KMS-11 (cell line): ENCODE measurements around the gene EML4.

Experiments
- H2AFZ ChIP-seq: fragments of 200-600 bp; sonication (generic); 2 replicates; pipeline ENCODE4 v1.6.1; 2016; ENCODE audit warnings: antibody characterized with exemption, mixed run types, low read depth
- H3K27ac ChIP-seq: fragments of 200-600 bp; sonication (generic); 2 replicates; pipeline ENCODE4 v1.6.1; 2016; ENCODE audit warnings: mild to moderate bottlenecking, mixed run types
- H3K27me3 ChIP-seq: fragments of 200-600 bp; sonication (generic); 2 replicates; pipeline ENCODE4 v1.6.1; 2017; ENCODE audit warnings: mild to moderate bottlenecking, low read depth, mixed run types, moderate library complexity; ENCODE audit not compliant: insufficient read depth
- H3K36me3 ChIP-seq: fragments of 200-600 bp; sonication (generic); 2 replicates; pipeline ENCODE4 v1.6.1; 2017; ENCODE audit warnings: mild to moderate bottlenecking, mixed run types; ENCODE audit not compliant: insufficient read depth
- H3K4me1 ChIP-seq: fragments of 200-600 bp; sonication (generic); 2 replicates; pipeline ENCODE4 v1.6.1; 2016; ENCODE audit warnings: mild to moderate bottlenecking, low read depth, mixed run types; ENCODE audit not compliant: poor library complexity, severe bottlenecking
- H3K4me2 ChIP-seq: fragments of 200-600 bp; sonication (generic); 2 replicates; pipeline ENCODE4 v1.7.0; 2016; ENCODE audit warnings: mild to moderate bottlenecking, mixed run types
- H3K4me3 ChIP-seq: fragments of 200-600 bp; sonication (generic); IDR thresholded peaks from 2 replicates; pipeline ENCODE4 v1.6.1; 2017; ENCODE audit warnings: low read depth, low read length, mixed read lengths; ENCODE audit not compliant: insufficient read depth
- H3K79me2 ChIP-seq: fragments of 200-600 bp; sonication (generic); 2 replicates; pipeline ENCODE4 v1.6.1; 2016; ENCODE audit warnings: low read depth, mixed run types; ENCODE audit not compliant: insufficient read depth
- H3K9ac ChIP-seq: fragments of 200-600 bp; sonication (generic); 2 replicates; pipeline ENCODE4 v1.6.1; 2016; ENCODE audit warnings: mild to moderate bottlenecking, mixed run types
- H4K20me1 ChIP-seq: fragments of 200-600 bp; sonication (generic); 2 replicates; pipeline ENCODE4 v1.6.1; 2016; ENCODE audit warnings: mild to moderate bottlenecking, mixed run types; ENCODE audit not compliant: insufficient read depth
- TF ChIP-seq, protein P1 (sequence below): fragments of 200-600 bp; sonication (generic); conservative IDR thresholded peaks from 2 replicates; pipeline ENCODE4 v1.6.1; 2017; ENCODE audit warnings: low read depth, mild to moderate bottlenecking, antibody characterized with exemption, low read length, moderate library complexity, mixed read lengths

EML4 gene

DNA sequence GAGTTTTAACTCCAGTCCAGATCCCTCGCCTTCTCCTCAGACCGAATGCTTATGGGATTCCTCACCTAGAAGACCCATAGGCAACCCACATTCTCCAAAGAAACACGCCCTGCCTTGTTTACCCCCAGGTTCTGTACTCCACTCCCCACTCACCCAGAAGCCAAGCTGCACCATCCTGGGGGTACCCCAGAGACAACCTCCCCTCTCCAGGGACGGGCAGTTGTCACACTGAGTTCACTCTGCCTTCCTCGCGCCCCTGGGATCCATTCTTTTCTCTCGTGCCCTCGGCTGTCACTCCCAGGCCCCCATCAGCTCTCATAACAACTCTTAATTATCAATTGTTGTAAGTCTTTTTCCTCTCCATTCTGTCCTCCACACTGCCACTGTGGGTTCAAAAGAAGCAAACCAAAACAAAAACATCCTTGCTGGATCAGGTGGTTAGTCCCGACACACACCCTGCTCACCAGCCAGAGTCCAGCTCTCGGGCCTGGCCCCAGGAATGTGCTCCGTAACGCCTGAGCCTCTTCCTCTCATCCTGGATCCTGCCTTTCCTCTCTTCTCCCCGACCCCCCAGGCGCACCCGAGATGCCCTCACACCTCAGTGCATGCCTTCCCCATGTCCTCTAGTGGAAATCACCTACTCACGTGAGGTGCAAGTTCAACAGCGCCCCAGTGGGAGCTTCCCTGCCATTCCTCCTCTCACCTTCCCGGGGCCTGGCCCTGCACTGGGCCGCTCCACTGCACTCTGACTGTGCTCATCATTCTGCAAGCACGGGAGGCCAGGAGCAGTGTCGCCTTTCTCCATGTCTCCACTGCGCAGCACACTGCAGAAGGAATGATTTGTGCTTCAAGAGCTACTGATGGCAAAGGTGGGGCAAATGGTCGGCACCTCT lies 171.1 kb downstream of the EML4 start:
- H3K36me3 ChIP-seq = no peaks in the 10 kb centered on the region
- H3K27ac ChIP-seq = no peak overlapping the region
- no peak overlapping the region for H3K4me3 ChIP-seq
- H3K4me1 ChIP-seq = no peaks in the 10 kb centered on the region
- no peaks in the 10 kb centered on the region for H4K20me1 ChIP-seq
- TF ChIP-seq, protein P1, sequence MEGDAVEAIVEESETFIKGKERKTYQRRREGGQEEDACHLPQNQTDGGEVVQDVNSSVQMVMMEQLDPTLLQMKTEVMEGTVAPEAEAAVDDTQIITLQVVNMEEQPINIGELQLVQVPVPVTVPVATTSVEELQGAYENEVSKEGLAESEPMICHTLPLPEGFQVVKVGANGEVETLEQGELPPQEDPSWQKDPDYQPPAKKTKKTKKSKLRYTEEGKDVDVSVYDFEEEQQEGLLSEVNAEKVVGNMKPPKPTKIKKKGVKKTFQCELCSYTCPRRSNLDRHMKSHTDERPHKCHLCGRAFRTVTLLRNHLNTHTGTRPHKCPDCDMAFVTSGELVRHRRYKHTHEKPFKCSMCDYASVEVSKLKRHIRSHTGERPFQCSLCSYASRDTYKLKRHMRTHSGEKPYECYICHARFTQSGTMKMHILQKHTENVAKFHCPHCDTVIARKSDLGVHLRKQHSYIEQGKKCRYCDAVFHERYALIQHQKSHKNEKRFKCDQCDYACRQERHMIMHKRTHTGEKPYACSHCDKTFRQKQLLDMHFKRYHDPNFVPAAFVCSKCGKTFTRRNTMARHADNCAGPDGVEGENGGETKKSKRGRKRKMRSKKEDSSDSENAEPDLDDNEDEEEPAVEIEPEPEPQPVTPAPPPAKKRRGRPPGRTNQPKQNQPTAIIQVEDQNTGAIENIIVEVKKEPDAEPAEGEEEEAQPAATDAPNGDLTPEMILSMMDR = no peak
- H2AFZ ChIP-seq = no peak overlapping the region
- no peak overlapping the region for H3K4me2 ChIP-seq
- no peaks in the 10 kb centered on the region for H3K79me2 ChIP-seq
- no peaks in the 10 kb centered on the region for H3K27me3 ChIP-seq
- H3K9ac ChIP-seq = no peak overlapping the region

DNA sequence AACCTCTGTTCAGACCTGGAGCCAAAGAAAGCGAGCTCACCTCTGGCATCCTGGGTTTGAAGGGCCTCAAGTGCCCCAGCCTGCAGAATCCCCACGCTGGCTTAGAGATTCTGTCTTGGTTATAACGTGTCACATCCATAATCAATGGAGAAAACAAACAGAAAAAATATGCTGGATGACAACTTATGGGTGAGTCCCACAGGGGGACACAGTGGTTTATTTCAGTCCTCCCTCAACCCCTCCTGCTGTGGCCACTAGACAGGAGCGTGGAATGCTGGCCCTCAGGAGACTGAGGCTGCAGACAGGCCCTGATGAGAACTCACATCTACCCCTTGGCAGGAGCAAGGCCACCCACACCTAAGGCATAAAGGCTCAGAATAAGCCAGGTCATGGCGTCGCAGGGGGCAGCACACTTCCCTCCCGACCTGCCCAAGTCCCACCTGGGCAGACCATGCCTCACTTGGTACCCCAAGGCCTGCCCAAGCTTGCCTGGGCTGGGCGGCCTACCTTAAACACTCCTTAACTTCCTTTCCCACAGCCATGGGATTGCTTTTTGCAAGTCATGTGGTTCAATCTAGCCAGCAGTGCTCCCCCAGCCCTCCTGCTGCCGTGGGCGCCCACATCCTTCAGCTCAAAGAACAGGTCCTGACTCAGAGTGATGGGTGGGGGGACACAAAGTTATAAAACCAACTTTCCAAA lies 171.9 kb downstream of the EML4 start:
- no peaks in the 10 kb centered on the region for H4K20me1 ChIP-seq
- H3K4me2 ChIP-seq = no peak overlapping the region
- H3K4me1 ChIP-seq = no peaks in the 10 kb centered on the region
- H3K27me3 ChIP-seq = no peaks in the 10 kb centered on the region
- H3K79me2 ChIP-seq = no peaks in the 10 kb centered on the region
- no peaks in the 10 kb centered on the region for H3K36me3 ChIP-seq
- H3K27ac ChIP-seq = no peak overlapping the region
- H2AFZ ChIP-seq = no peak overlapping the region
- H3K9ac ChIP-seq = no peak overlapping the region
- TF ChIP-seq, protein P1 = no peak
- no peak overlapping the region for H3K4me3 ChIP-seq

DNA sequence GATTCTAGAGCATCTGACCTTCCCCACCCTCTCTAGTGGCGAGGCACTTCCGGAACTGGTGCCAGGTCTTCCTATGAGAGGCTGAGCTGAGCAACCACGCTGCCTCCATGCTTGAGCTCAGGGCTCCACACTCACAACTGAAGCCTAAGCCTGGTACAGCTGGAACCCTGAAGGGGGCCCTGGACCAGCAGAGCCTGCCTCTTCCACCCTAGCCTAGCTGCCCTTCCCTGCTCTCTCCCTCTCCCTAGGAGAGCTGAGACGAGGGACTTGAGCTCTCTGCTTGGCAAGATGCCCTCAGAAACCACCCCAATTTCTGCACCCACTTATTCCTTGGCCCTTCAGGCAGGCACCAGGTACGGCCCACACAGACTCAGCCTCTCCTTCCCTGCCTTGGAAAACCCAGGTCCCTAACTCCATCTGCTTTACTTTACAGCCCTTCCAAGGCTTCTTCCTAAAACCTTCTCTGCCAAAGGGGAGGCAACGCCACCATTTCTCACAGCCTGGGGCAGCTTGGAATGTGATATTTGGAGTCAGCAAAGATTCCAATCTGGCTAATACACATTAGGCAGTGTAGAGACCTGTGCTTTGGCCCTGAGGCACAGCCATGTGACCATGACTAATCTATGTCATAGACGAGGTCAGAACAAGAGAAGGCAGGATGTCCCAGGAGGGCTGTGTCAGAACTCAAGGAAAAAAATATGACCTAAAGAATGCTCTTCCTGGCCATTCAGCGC lies 173.1 kb downstream of the EML4 start:
- H3K79me2 ChIP-seq = peaks cover 5% of the 10 kb centered on the region; the same call in 1 of the 2 replicates
- H3K4me3 ChIP-seq = no peak overlapping the region
- no peak overlapping the region for H3K9ac ChIP-seq
- H3K4me1 ChIP-seq = peaks cover 3% of the 10 kb centered on the region
- no peak overlapping the region for H3K27ac ChIP-seq
- no peaks in the 10 kb centered on the region for H3K36me3 ChIP-seq
- no peak overlapping the region for H2AFZ ChIP-seq
- H3K4me2 ChIP-seq = no peak overlapping the region
- no peaks in the 10 kb centered on the region for H4K20me1 ChIP-seq
- no peaks in the 10 kb centered on the region for H3K27me3 ChIP-seq
- TF ChIP-seq, protein P1 = no peak

DNA sequence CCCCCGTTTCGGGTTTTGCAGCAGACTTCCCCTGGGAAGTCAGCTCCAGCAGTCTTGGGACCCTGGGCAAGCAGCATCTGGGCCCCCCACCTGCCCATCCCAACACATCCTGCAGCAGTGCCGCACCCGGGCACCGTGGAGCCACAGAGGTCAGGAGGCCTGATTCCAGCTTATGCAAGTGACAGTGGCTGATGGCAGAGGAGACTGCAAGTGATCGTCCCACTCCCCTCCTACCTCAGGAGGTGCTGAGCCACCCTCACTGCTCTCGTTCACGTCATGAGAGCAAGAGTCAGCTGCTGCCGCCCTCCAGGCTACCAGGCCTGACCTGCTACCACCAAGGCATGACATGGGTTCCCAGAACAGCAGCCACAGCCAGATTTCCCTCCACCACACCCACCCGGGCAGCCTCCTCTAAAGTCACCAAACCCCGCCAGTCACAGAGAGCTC lies 173.7 kb downstream of the EML4 start:
- H3K27ac ChIP-seq = no peak overlapping the region
- H3K4me2 ChIP-seq = no peak overlapping the region
- H3K9ac ChIP-seq = no peak overlapping the region
- TF ChIP-seq, protein P1 = no peak
- no peak overlapping the region for H2AFZ ChIP-seq
- H3K27me3 ChIP-seq = no peaks in the 10 kb centered on the region
- no peaks in the 10 kb centered on the region for H4K20me1 ChIP-seq
- H3K36me3 ChIP-seq = no peaks in the 10 kb centered on the region
- H3K4me1 ChIP-seq = peaks cover 3% of the 10 kb centered on the region
- H3K79me2 ChIP-seq = peaks cover 10% of the 10 kb centered on the region; the same call in 1 of the 2 replicates
- no peak overlapping the region for H3K4me3 ChIP-seq
